22Rv1 (cell line): ENCODE data around the gene SMCHD1.

Experiments used
- ZFX ChIP-seq: fragments of 450-650 bp; IDR thresholded peaks from 2 replicates; pipeline ENCODE4 v1.6.1; 2017; ENCODE audit warnings: antibody characterized with exemption, borderline replicate concordance
- TF ChIP-seq, protein P1 (sequence below): fragments of 450-650 bp; IDR thresholded peaks from 2 replicates; pipeline ENCODE4 v1.5.1; 2017; ENCODE audit warnings: mild to moderate bottlenecking

DNA sequence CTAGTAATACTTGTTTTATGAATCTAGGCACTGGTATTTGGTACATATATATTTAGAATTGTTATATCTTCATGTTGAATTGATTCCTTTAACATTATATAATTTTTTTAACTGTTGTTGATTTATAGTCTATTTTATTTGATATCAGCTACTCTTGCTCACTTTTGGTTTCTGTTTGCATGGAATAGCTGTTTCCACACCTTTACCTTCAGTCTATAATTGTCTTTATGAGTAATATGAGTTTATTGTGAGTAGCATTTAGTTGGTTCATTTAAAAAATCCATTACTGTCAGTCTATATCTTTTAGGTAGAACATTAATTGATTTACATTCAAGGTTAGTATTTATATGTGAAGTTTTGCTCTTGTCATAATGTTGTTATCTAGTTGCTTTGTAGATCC lies 58.6 kb downstream of the SMCHD1 start:
- TF ChIP-seq, protein P1, sequence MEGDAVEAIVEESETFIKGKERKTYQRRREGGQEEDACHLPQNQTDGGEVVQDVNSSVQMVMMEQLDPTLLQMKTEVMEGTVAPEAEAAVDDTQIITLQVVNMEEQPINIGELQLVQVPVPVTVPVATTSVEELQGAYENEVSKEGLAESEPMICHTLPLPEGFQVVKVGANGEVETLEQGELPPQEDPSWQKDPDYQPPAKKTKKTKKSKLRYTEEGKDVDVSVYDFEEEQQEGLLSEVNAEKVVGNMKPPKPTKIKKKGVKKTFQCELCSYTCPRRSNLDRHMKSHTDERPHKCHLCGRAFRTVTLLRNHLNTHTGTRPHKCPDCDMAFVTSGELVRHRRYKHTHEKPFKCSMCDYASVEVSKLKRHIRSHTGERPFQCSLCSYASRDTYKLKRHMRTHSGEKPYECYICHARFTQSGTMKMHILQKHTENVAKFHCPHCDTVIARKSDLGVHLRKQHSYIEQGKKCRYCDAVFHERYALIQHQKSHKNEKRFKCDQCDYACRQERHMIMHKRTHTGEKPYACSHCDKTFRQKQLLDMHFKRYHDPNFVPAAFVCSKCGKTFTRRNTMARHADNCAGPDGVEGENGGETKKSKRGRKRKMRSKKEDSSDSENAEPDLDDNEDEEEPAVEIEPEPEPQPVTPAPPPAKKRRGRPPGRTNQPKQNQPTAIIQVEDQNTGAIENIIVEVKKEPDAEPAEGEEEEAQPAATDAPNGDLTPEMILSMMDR, result no peak
- no peak for TF ChIP-seq ZFX
